Measurements from ENCODE around the gene LRSAM1.

Gene LRSAM1

DNA sequence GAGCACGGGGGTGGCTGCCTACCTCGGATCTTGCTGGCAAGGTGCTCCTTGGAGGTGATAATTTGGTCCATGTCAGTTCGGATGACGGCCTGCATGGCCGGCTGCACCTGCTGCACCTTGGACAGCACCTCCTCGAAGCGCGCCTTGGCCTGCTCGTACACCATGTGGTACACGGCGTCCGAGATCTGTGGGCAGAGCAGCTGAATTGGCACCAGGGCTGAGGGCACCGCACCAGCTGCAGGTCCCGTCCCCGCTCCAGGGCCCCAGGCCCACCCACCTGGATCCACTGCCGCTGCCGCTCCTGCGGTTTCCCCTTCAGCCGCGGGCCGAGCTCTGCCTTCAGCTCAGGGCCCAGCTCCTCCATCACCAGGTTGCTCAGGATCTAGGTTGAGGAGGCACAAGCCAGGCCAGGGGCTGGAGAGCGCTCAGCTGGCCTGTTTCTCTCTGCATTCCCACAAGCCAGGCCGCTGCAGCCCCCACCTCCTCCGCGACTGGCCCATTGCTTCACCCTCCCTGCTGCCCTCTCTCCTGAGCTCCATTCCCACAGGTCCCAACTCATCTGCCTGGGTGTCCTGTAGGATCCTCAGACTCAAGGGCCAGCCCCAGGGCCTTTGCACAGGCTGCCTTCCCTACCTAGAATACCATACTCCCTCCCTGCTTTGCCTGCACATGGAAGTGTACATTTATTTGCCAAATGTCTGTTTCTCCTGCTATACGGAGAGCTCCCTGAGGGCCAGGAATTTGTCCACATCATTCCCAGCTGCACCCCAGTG is 65.7 kb downstream of the LRSAM1 start:
- FAIRE-seq: no peak
- TF ChIP-seq POLR2A (IDR thresholded peaks at IDR 0.05; ENCODE audit: low read depth, low read length): no peak
- no peak for DNase-seq (ENCODE audit: insufficient read length, low spot score)

- no peak for FAIRE-seq
- no peak for DNase-seq (ENCODE audit: insufficient read length, low spot score)
- no peak for TF ChIP-seq POLR2A (IDR thresholded peaks at IDR 0.05; ENCODE audit: low read depth, low read length)
Observed at GRCh38 chr9:127517620-127518019, 66.3 kb downstream of the LRSAM1 start.

DNA sequence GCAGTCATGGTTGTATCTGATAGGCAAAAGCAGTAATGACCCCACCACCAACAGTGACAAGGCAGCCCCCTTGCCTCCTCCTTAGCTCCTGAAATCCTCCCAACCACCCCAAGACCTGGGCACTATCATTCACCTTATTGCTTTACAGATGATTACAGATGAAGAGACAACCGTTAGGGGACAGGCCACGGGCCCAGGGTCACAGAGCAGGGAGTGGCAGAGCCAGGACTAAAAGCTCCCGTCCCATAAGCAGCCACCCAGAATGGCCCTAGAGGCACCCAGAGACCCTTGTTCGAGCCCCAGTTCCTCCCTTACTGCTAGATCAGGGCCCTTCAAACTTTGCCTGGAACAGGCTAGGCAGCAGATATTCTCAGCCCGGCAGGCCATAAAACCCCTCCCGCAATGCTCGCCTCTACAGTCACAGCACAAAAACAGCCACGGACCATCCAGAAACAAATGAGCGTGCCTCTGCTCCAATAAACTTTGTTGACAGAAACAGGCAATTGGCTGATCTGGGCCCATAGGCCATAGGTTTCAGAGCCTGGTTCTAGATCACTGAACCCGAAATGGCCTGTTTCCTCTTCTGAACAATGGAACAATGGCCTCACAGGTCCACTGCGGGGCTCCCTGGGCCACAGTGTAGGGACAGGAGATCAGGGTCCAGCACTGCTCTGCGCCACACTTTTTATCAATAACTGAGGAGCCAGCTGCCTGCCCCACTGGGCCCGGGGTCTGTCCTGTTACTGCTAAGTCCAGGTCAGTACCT is 67.0 kb downstream of the LRSAM1 start:
- FAIRE-seq (no peak), DNase-seq (ENCODE audit: insufficient read length, low spot score) (no peak)
- TF ChIP-seq POLR2A (IDR thresholded peaks at IDR 0.05; ENCODE audit: low read depth, low read length): no peak

DNA sequence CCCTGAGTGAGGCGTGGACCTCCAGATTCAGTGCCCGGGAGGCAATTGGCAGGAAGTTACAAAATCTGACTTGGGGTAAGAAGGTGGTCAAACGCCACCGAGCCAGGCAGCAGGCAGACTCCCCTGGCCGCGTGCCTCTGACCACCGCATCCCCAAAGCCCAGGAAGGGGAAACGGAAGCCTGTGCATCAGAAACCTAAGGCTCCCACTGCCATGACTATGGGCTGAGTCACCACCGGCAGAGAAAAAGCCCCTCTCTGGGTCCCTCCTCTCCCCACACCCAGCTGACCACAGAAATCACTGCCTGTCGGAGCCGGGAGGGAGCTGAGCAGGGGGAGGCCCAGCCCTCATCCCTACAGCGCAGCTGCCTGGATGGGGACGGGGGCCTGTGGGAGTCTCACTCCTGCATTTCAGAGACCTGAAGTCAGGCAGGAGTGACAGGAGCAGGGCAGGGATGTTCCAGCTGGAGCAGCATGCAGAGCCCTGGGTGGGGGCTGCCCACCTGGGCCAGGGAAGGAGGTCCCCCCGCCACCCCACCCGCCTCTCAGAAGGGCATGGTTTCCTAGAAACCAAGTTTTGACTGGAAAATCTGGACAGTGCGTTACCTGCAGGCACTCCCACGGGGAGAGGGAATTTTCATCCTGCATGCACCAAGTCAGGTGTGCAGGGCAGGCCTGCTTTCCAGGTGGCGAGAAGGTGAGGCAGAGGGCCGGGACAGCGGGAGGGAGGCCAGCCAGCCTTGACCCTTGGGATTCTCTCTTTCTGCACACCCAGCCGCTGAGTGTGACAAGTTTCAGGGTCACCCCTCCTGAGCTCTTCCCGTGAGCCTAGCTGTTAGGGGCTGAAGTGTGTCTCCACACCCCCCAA is 68.2 kb downstream of the LRSAM1 start:
- DNase-seq (ENCODE audit: insufficient read length, low spot score): peak; percentile 98
- FAIRE-seq: peak; percentile 80
- TF ChIP-seq POLR2A (IDR thresholded peaks at IDR 0.05; ENCODE audit: low read depth, low read length): peak; percentile 36

DNA sequence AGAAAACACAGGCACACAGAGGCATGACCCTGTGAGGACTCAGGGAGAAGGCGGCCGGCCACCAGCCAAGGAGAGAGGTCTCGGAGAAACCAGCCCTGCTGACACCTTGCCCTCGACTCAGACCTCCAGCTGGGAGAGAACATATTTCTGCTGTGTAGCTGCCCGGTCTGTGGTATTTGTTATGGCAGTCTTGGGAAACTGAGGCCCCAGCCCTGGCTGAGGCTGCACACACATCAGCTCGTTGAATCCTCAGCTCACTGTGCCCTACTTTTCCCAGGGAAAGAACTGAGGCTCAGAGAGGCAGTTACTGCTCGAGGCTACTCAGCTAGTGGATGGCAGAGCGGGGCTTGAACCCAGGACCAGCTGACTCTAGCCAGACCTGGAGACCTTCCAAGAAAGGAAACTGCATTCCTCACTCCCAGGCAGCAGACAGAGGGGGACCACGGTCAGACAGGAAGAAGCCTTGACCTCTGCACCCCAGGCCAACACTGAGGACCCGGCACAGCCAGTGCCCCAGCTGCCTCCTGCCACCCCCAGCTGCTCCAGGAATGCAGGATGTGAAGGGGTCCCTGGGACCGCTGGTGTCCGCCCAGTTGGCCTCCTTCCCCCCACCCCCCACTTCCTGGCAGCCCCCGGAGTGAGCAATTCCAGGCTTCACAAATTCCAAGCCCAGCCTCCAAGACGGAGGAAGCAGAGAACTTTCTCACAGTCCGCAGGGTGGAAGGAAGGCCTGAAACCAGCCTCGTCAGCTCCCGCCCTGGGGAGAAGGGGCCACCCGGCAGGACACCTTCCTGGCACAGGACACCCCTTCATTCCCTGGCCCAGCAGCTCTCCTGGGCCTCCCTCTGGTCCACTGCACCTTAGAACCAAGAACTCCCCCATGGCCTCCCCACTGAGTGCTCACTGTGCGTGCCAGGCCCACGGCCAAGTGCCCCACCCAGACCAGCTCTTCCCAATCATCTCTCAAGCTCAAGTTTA is 69.9 kb downstream of the LRSAM1 start:
- DNase-seq (ENCODE audit: insufficient read length, low spot score) (peak; percentile 84), FAIRE-seq (no peak)
- TF ChIP-seq POLR2A (IDR thresholded peaks at IDR 0.05; ENCODE audit: low read depth, low read length): peak; percentile 47

DNA sequence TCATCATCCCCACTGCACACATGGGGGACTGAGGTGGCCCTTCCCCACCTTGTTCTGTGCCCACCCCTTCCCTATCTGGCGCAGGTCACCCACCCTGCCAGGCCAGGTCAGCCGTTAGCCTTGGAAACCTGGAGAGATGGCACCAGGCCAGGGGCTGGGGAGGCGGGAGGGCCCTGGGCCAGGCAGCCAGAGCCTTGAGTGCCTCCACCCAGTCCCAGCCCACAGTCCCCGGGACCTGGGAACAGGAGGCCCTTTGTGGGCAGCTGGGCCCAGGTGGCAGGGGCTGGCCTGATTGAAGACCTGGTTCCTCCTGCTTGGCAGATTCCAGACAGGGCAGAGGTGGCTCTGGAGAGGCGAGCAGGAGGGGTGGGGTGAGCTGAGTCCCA is 70.6 kb downstream of the LRSAM1 start:
- TF ChIP-seq POLR2A (IDR thresholded peaks at IDR 0.05; ENCODE audit: low read depth, low read length): no peak
- FAIRE-seq (no peak), DNase-seq (ENCODE audit: insufficient read length, low spot score) (no peak)

DNA sequence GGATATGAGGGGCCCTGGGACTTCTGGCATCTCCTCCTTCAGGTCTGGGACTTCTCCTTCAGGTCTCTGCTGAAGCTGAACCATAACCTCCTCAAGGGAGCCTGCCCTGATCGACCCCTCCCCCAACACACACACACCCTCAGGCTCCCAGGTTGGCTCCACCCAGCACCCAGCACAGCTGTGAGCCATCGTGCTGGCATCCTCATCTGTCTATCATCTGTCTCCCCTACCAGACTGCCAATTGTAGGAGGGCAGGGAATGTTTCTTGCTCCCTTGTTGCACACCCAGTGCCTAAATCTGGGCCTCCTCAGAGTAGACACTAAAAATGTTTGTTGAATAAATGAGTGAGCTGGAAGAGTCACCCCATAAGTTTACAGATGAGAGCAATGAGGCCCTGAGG is 71.4 kb downstream of the LRSAM1 start:
- FAIRE-seq: no peak
- no peak for TF ChIP-seq POLR2A (IDR thresholded peaks at IDR 0.05; ENCODE audit: low read depth, low read length)
- no peak for DNase-seq (ENCODE audit: insufficient read length, low spot score)

- FAIRE-seq (no peak), DNase-seq (ENCODE audit: insufficient read length, low spot score) (no peak)
- TF ChIP-seq POLR2A (IDR thresholded peaks at IDR 0.05; ENCODE audit: low read depth, low read length): no peak
Observed at GRCh38 chr9:127523312-127523851, 72.1 kb downstream of the LRSAM1 start.

GRCh38 chr9:127524373-127524772 is 73.1 kb downstream of the LRSAM1 start:
- FAIRE-seq (no peak), DNase-seq (ENCODE audit: insufficient read length, low spot score) (no peak)
- TF ChIP-seq POLR2A (IDR thresholded peaks at IDR 0.05; ENCODE audit: low read depth, low read length): no peak

DNA sequence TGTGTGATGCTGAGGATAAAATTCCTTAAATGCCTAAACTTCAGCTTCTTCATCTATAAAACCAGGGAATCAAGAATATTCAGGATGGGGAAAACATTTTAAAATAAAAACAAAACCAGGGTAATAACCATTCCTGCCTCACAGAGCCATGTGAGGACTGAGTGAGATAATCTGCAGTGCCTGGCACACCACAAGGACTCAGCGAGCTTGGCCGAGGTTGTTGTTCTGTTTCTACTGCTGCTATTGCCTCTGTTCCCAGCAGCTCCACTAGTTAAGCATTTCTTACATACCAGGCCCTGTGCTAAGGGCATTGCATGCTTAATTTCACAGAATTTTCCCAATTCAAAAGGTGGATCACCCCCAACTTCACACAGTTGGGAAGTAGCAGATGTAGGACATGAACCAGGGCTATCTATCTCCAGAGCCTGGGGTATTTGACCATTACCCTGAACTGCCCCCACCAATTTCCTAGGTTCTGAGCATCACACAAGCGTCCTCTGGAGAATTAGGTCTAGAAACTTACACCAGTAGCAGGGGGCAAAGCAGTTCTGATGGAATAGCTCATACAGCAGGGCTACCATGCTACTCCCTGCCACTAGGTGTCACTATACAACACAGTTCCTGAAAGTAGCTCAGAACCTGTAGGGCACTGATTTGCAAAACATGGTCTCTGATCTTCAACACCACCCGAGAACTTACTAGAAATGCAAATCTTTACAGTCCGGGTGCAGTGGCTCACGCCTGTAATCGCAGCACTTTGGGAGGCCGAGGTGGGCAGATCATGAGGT is 74.3 kb downstream of the LRSAM1 start:
- FAIRE-seq: no peak
- DNase-seq (ENCODE audit: insufficient read length, low spot score): no peak
- TF ChIP-seq POLR2A (IDR thresholded peaks at IDR 0.05; ENCODE audit: low read depth, low read length): no peak

- no peak for TF ChIP-seq POLR2A (IDR thresholded peaks at IDR 0.05; ENCODE audit: low read depth, low read length)
- FAIRE-seq: no peak
- no peak for DNase-seq (ENCODE audit: insufficient read length, low spot score)
Observed at GRCh38 chr9:127526655-127527559, 75.6 kb downstream of the LRSAM1 start.
